CD4-positive, alpha-beta T cell treated with Interleukin-15 for 4 hours (primary cell): ENCODE data around the gene PRRC2A.

ENCODE experiments used
- DNase-seq: peaks from one replicate; pipeline ENCODE4 v3.0.0-alpha.2; 2020; ENCODE audit warnings: low spot score

Gene PRRC2A

DNA sequence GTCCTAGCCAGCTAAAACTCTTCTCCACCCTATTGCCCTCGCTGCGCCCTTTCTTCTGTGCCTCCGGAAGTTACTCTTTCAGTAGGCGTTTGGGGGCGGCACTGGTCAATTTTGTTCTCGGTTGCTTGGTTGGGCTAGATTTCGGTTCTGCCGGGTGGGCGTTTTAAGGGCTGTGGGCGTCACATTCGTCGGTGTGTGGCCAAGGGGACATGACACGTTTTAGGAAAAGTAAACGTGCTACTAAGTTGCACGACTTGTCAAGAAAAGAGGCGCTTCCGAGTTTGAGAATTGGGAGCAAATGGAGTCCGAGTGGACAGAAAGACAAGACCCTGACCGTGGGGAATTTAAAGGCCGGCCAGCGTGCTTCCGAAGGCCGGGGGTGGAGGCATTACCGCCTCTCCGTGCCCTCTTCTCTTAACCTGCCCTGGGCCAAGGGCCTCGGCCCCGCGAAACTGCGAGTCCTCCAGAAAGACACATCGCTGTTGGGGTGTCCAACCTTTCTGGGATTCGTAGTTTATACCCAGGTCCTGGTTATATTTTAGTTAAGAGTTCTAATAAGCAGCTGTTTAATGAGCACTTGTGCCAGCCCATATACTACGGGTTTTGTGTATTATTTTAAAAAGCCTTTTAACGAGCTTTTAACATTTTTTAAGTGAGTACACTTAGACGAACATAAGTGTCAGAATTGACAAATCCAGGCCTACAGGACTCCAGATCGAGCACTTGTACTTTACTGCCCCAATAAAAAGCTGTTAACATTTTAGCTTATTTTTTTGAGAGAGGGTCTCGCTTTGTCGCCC, 32.6 kb downstream of the PRRC2A start:
- no peak for DNase-seq

DNA sequence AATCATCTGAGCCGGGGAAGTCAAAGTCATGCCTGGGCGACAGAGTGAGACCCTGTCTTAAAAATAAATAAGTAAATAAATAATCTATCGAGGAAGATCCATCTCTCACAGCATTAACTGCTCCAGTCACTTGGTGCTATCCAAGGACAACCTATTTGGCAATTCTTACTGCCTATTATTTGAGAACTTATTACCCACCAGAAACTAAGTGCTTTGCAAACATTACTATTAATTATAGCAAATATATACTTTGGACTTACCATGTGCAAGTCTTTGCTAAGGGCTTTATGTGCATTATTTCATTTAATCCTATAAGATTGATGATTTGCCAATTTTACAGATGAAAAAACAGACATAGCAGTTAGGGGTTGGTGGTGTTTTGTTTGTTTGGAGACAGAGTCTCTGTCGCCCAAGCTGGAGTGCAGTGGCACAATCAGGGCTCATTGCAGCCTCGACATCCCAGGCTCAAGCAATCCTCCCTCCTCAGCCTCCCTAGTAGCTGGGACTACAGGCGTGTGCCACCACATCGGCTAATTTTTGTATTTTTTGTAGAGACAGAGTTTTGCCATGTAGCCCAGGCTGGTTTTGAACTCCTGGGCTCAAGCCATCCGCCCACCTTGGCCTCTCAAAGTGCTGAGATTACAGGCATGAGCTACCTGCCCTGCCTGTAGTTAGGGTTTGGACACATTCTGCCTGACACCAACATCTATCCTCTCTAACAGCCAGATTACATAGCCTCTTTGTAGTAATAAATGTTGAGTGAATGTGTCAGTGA, 34.2 kb downstream of the PRRC2A start:
- no peak for DNase-seq

DNA sequence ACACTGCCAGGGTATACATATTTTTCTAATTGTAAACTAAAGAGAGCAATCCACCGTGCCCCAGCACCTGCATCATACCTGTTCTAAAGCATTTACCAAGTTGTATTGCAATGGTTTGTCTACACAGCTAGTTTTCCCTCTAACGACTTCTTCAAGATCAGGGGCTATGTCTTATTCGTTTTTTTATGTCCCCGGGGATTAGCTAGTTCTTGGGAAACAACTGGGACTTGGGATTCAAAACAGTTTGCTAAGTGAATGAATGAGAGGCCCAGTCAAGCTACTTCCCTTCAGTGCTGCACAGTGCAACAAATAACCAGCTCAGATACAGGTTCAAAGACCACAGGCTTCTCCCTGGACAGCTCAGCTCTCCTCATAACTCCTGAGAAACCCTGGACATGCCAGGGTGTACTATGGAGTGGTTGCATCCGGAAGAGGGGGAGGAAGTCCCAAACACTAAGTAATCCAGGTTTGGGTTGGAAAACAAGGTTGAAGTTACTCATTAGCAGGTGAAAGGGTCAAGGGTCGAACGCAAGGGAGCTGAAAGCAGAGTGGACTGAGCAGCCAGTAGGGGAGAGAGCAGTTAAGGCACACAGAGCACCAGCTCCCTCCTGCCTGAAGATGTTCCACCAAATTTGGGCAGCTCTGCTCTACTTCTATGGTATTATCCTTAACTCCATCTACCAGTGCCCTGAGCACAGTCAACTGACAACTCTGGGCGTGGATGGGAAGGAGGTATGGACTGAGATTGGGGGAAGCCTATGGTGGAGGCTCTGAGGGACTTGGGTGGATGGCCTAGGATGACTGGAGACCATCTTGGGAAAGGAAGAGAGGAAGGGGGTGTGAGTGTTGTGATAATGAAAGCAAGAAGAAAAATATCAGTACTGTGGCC, 35.1 kb downstream of the PRRC2A start, which contains the start of gene APOM:
APOM (plus strand) TSS at position 546 of the 889 bp plus-strand sequence; CDS start at position 619, 73 bp downstream.
- DNase-seq, result no peak

DNA sequence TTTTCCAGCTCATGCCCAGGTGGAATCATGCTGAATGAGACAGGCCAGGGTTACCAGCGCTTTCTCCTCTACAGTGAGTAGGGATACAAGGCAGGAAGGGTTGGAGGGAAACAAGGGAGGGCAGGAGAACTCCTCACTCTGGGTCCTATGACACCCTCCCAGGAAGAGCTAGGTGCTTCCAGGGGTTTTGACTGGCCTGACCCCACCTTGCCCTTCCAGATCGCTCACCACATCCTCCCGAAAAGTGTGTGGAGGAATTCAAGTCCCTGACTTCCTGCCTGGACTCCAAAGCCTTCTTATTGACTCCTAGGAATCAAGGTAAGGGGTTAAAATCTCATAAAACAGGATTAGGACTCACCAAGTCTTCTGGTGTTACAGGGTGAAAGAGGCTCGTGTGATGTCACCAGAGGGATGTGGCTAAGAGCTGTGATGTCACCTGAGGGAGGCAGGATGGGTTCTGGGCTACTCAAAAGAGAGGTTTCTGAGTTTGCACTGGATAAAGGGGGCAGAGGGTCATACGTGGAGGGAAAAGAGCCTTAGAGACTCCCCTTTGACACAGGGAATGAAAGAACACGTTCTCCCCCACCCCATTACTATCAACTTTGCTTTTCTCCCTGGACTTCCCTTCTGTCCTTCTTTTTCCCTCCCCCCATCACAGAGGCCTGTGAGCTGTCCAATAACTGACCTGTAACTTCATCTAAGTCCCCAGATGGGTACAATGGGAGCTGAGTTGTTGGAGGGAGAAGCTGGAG, 37.1 kb downstream of the PRRC2A start:
- peak; percentile 25 for DNase-seq

DNA sequence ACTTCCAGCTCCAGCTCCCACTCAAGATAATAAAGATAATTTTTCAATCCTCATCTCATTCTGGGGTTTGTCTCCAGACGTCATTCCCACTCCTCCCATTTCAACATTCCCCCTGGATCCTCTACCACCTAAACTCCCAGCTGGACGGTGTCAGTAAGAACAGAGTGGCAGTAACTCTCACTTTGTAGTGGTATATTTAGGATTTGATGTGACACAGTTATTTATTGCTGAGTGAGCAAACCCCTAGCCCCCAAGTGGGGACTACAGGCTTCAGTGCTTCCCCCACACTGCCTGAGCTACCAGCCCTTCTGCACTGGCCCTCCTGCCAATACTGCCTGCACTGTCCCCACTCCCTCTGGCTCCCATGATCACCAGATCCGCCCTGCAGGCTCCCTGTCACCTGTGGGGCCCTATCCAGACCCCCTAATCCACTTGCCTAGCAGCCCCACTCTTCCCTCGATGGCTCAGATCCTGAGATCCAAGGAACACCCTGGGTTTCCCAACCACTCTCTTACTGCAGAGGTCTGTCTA, 37.7 kb downstream of the PRRC2A start:
- no peak for DNase-seq

DNA sequence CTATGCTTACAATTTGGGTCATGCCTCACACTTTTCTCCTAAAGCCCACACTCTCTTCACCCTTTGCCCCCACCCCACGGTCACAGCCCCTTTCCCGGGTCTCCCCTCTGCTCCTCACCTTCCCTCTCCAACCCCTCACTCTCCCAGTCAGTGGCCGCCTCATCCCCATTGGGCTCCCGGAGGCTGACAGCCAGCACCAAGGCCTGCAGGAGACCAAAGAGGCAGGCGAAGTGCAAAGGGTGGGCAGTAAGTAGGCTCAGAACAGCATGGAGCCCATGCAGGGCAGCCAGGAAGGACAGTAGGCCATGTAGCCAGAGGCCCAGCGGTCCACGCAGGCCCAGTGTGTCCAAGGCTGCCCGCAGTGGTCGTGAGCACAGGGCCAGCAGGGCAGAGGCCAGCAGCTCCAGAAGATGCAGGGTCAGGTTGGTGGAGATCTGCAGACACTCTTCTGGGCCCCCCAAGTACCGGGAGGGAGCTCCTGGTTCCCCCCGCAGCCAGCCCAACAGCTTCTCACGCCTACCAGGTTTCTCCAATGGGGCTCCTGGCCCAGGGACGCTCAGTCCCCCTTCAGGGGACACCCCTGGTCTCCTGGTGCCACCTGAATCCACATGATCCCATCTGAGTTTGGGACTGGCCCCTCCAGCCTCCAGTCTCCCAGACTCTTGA, 38.6 kb downstream of the PRRC2A start:
- no peak for DNase-seq

DNA sequence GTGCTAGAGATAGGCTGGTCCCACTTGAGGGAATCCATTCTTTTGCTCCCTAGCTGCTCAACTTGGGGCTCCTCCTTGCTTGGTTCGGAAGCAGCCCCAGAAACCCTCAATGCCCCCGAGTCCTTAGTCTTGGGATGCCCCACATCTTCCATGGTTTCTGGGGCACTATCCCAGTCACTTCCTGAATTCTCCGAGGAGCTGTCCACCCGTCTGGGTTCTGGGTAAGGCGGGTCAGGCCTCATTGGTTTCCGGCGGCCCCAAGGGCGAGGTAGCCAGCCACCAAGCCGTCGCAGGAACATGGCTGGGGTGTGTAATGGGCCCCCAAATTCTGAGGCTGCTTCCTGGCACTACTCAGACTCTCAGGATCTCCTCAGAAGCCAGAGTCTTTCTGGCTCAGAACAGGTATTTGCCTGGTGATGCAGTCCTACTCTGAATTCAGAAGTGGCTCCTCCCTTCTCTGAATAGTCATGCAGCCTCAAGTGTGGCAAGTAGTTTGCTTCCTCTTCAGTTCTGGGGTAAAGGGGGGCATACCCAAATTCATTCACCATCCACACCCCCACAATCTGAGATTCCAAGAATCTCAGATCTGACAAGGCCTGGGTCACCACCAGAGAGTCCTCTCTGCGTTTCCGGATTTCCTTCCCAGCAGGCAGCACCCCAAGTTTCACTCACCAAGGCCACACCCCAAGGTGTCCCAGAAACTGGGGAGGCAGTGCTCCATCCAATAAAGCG, 39.3 kb downstream of the PRRC2A start:
- peak; percentile 70 for DNase-seq

DNA sequence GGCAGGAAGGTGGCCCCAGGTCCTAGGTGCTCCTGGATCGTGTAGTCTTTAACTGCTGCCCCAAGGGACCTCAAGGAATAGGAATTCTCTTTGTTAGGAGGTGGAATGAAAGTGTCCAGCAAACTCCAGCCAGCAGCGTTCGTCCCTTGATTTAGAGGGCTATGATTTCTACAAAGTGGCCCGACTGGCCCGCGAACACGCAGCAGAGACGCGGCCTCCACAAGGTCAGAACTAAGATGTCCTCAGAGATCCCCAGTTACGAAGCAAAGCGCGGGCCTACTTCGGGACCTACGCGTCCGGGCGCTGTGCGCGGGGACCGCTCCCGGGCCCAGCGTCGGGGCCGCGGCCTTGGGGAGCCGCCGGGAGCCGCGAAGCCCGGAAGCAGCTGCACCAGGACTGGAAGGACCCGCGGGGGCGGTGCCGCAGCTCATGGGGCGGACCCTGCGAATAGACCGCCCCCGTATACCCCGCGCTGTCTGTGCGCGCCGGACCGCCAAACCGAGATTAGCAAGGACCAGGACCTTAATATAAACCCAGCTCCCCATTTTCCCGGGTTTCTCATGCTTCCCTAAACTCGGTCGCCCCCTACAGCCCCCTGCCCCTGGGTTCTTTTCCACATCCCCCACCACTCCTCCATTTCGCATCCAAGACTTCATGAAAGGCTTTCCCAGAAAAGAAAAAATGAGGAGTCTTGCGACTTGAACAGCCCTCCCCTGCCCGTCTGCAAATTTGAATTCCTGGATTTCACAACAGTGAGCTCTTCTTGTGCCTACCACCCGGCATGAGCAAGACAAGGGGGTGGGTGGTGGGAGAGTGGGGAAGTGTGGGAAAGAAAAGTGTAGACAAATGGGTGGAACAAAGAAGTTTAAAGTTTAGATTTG, 40.1 kb downstream of the PRRC2A start, which contains the start of gene C6orf47:
C6orf47 (minus strand) TSS at position 398 of the 881 bp plus-strand sequence. CDS start 831 bp downstream, outside the sequence.
- peak; percentile 72 for DNase-seq

DNA sequence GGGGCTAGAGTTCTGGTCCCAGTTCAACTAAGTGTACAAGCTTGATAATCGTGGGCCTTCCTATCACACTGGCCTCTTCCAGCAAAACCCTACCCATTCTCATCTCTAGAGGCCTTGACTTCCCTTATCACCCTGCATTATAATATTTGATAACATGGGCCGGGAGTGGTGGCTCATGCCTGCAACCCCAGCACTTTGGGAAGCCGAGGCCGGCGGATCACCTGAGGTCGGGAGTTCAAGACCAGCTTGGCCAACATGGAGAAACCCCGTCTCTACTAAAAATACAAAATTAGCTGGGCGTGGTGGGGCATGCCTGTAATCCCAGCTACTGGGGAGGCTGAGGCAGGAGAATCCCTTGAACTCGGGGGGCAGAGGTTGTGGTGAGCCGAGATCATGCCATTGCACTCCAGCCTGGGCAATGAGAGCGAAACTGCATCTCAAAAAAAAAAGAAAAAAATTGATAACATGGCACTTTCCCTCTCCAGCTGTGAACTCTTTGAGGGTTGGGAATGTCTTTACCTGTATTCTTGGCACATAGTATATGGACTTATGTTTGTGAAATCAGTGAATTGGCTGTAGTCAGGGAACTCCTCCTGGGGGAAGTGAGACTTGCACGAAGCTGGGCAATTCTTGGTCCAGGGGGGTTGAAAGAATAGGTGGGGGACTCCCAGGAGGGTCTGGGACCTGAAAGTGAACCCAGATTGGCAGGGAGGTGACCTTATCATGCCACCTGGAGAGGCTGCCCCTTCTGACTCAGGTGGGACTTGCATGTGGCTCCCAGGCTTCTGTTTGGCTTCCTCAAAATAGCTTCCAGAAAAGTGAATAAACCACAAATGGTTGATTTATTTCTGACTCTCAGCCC, 41.0 kb downstream of the PRRC2A start:
- no peak for DNase-seq

DNA sequence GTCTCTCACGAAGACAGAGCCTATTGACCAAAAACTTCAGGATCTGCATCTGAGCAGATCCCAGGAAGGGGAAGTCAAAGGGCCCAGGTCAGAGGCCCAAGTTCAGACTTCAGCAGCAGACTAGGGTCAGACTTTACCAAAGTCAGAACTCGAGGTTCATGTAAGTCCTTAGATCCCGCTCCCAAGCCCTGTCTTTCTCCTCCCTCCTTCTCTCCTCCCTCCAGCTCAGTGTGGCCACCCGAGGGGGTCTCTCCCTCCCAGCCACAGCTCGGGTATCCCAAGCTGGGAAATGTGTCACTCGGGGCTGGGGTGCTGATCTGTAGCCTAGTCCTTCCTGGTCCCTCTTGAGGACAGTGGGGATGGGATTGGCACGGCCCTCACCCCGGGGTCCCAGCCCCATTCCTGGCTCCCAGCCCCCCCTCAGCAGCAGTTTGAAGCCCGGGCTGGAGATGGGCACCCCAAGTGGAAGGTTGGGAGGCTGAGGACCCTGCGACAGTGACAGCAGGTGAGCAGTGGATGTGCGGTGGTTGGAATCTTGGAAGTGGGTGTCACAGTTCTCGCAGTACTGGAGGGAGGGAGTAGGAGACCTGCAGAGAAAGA, 41.7 kb downstream of the PRRC2A start:
- DNase-seq, result no peak

DNA sequence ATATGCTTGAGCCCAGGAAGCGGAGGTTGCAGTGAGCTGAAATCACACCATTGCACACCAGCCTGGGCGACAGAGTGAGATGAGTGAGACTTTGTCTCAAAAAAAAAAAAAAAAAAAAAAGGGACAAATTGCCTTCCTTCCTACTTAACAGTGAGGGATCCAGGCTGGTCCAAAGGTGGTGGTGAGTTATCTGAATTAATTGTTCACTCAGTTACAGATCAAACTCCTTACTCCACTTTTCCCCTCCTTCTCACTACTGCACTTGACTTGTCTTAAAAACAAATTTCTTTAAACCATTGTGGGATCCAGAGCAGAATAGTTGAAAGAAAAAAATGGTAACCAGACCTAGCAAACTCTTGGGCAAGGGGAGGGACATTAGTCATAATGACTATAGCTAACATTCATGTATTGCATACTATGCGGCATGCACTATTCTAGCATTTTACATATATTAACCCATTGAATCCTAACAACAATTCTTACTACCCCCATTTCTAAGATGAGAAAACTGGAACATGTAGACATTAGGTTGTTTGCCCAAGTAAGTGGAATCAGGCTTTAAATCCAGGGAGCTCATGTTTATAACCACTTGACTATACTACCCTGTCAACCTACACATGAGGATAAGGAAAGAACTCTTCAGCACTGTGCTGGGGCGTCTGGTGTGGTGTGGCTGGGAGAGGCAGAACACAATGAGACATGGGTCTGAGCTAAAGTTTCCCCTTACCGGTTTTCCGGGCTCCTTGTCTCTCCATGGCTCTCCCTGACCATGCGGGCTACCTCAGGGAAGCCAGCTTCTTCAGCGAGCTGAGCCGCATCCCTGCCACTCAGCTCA, 42.8 kb downstream of the PRRC2A start:
- no peak for DNase-seq

DNA sequence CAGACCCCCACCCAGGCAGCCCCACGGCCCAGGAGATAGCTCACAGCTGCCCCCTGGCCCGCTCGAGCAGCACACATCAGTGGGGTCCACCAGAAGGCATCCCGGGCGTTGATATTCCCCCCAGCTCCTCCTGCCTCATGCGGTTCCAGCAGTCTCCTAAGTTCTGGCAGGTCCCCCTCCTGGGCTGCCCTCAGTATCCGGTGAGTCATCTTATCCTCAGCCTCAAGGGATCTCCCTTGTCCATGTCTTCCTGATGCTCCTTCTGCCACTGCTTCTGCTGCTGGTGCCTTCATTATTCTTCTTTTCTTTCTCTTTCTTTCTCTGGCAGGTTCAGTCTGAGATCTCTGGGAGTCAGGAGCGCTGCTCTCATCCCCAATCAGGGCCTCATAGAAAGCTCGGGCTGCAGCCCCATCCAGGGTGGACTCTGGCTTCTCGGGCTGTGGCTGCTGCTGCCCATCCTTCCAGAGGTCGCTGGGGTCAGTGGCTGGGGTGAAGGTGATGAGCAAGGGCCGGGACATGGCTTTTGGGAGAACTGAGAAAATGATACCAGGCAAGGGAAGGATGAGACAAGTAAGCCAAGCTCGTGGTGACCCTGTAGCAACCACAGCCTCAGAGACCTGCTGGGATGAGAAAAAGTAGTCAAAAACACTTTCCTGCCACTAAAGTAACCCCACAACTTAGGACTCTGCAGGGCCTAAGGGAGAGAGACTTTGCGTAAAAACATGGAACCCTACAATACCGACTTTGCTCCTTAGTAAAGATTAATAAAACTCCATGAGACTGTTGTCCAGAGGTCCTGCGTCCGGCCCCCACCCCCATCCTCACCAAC, 43.7 kb downstream of the PRRC2A start:
- no peak for DNase-seq

DNA sequence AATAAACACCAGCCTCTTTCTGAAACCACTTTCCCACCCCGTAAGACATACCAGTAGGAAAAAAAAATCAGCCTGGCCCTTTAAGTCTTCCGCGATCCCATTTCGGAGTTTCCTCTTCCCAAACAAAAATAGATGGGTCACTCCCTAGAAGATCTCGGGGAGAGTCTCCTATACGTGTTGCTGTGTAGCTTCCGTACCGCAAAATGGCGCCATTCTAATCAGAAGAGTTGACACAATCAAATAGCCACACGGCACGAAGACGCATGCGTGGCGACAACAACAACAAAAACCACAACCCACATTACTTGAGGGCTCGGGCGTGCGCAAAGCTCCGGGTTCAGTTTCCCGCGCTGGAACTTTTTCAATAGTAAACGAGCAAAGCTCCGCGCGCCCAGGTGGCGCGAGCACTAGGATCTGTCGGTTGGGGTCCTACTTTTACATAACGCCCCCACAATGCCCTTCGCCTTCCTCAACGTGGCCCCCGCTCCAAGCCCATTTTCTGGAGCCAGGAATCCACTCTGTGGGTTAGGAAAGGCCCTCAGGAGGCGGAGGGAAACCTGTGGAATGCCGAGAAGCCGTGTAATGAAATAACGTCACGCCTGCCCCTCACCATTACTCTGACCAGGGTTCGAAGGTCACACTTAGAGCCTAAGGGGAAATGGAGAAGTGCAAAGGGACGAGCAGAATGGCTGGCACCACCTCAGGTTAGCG, 44.4 kb downstream of the PRRC2A start, which contains the start of gene GPANK1:
GPANK1 (minus strand) TSS at position 208 of the 711 bp plus-strand sequence. CDS start 519 bp downstream, outside the sequence.
- DNase-seq, result peak; percentile 91

DNA sequence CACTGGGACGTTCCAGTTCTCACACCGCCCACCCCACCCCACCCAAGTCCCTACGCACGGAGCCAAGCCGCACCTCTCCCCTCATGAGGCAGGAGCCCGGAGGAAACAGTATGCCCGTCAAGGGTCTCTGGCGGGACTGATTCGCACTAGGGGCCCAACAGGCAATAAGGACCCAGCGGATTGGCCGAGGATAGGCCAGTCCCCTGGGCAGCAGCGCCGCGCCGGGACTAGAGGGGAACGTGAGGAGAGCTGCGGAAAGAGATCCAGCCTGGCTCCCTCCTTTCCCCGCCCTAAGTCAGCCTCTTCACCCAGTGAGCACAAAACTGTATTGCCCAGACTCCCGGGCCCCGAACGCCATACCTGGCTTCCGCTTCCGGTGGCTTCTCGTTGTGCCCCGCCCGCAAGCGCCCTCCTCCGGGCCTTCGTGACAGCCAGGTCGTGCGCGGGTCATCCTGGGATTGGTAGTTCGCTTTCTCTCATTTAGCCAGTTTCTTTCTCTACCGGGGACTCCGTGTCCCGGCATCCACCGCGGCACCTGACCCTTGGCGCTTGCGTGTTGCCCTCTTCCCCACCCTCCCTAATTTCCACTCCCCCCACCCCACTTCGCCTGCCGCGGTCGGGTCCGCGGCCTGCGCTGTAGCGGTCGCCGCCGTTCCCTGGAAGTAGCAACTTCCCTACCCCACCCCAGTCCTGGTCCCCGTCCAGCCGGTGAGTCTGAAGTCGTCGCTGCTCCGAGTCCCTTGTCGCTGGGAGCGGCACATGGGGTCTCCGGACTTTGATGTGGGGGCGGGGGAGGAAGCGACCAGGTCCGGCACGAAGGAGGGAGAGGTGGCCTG, 45.2 kb downstream of the PRRC2A start, which contains the start of gene CSNK2B:
CSNK2B (plus strand) TSS at position 580 of the 836 bp plus-strand sequence. CDS start 752 bp downstream, outside the sequence.
- peak; percentile 97 for DNase-seq
